GM12878 (cell line): ENCODE results near the gene GCFC2. TPM values are rescaled to one million over a fixed set of nuclear protein-coding genes. Genes with fewer than 3 reads are reported as not detected.

ENCODE experiments used
- ATAC-seq: fragments of 200-7000 bp; cut with Tn5 transposase; 3 replicates; pipeline ENCODE4 v1.9.1; 2020; ENCODE audit warnings: mild to moderate bottlenecking, moderate library complexity
- BruUV-seq: library from RNA; stranded (reverse); fragments of 400-500 nt; replicated peaks from 2 replicates; lab custom pipeline; 2021; lab: Mats Ljungman, UMichigan
- CTCF ChIA-PET: fragments of 300-600 bp; sonication (Branson Sonifier 250); formaldehyde crosslinking; extraction: SDS; loops from one replicate; lab custom pipeline; 2021; ENCODE audit warnings: inconsistent platforms; lab: Yijun Ruan, JAX
- POLR2A ChIA-PET: fragments of 350-600 bp; formaldehyde crosslinking; extraction: SDS; loops from one replicate; lab custom pipeline; 2021; ENCODE audit warnings: inconsistent platforms; lab: Charles Lee
- RAD21 ChIA-PET: fragments of 300-600 bp; sonication (Branson Sonifier 250); formaldehyde crosslinking; loops from one replicate; lab custom pipeline; 2023; ENCODE audit warnings: antibody characterized with exemption; ENCODE audit not compliant: unreplicated experiment; lab: Charles Lee
- SMC1A ChIA-PET: fragments of 300-600 bp; sonication (Branson Sonifier 250); formaldehyde crosslinking; loops from one replicate; lab custom pipeline; 2023; ENCODE audit not compliant: unreplicated experiment, uncharacterized antibody; lab: Charles Lee
- DNase-seq: peaks from one replicate; pipeline ENCODE4 v3.0.0-alpha.2; 2011; ENCODE audit warnings: low read depth, low spot score
- FAIRE-seq: peaks from 3 replicates; lab custom pipeline; 2011; peaks lifted over from hg19 to GRCh38; lab: Jason Lieb, UNC
- H2AFZ ChIP-seq: 2 replicates; pipeline ENCODE4 v1.6.0; 2011; ENCODE audit warnings: low read depth, low read length, control low read depth; ENCODE audit not compliant: control insufficient read depth
- H3K27ac ChIP-seq: 2 replicates; pipeline ENCODE4 v1.5.1; 2011; ENCODE audit warnings: control low read depth; ENCODE audit not compliant: control insufficient read depth, insufficient read depth
- H3K27me3 ChIP-seq, 2 experiments: replicated peaks in 1 of 2; 2 replicates each; pipeline versions ENCODE4 v1.6.0 to v1.6.1; 2011; ENCODE audit warnings: low read length in 1 of 2; ENCODE audit not compliant: control insufficient read depth in 2 of 2, insufficient read depth in 2 of 2
- H3K36me3 ChIP-seq, 2 experiments: 2 replicates each; pipeline ENCODE4 v1.5.1; 2011; ENCODE audit warnings: low read length in 1 of 2; ENCODE audit not compliant: control insufficient read depth in 2 of 2, insufficient read depth in 2 of 2
- H3K4me1 ChIP-seq: 2 replicates; pipeline ENCODE4 v1.6.1; 2011; ENCODE audit warnings: mild to moderate bottlenecking, low read length, moderate library complexity, mixed read lengths; ENCODE audit not compliant: control insufficient read depth, insufficient read depth
- H3K4me2 ChIP-seq: 2 replicates; pipeline ENCODE4 v1.6.0; 2011; ENCODE audit warnings: control low read depth; ENCODE audit not compliant: control insufficient read depth, insufficient read depth
- H3K4me3 ChIP-seq: fragments of 200-600 bp; sonication (generic); 2 replicates; pipeline ENCODE4 v1.5.1; 2016
- H3K79me2 ChIP-seq: 2 replicates; pipeline ENCODE4 v1.6.0; 2011; ENCODE audit warnings: low read length; ENCODE audit not compliant: control insufficient read depth, insufficient read depth
- H3K9ac ChIP-seq: 2 replicates; pipeline ENCODE4 v1.8.0; 2011; ENCODE audit warnings: low read length, control low read depth, mixed read lengths; ENCODE audit not compliant: control insufficient read depth, insufficient read depth
- H3K9me3 ChIP-seq: replicated peaks from 3 replicates; pipeline ENCODE4 v1.5.1; 2011; ENCODE audit warnings: mild to moderate bottlenecking, low read length; ENCODE audit not compliant: control insufficient read depth, insufficient read depth
- H4K20me1 ChIP-seq: 2 replicates; pipeline ENCODE4 v1.6.0; 2011; ENCODE audit not compliant: control insufficient read depth, insufficient read depth
- ATF2 ChIP-seq: IDR thresholded peaks from 2 replicates; pipeline ENCODE4 v1.6.1; 2012; ENCODE audit warnings: low read length, inconsistent platforms
- BMI1 ChIP-seq: fragments of 450-650 bp; IDR thresholded peaks from 2 replicates; pipeline ENCODE4 v1.6.1; 2016; ENCODE audit warnings: mild to moderate bottlenecking, moderate library complexity, borderline replicate concordance
- MAX ChIP-seq: IDR thresholded peaks from 2 replicates; pipeline ENCODE4 v1.6.1; 2012; ENCODE audit warnings: low read depth, low read length, improper control_type of control experiment
- MLLT1 ChIP-seq: fragments of 450-650 bp; IDR thresholded peaks from 2 replicates; pipeline ENCODE4 v1.6.1; 2016; ENCODE audit warnings: mild to moderate bottlenecking
- MTA3 ChIP-seq: IDR thresholded peaks from 2 replicates; pipeline ENCODE4 v1.6.1; 2012; ENCODE audit warnings: low read length, inconsistent platforms, borderline replicate concordance
- MYC ChIP-seq: IDR thresholded peaks from 2 replicates; pipeline ENCODE4 v1.6.1; 2011; ENCODE audit warnings: mild to moderate bottlenecking, low read length, moderate library complexity, inconsistent platforms; ENCODE audit not compliant: insufficient read depth, insufficient replicate concordance, insufficient read length, severe bottlenecking
- NBN ChIP-seq: fragments of 450-650 bp; IDR thresholded peaks from 2 replicates; pipeline ENCODE4 v1.6.1; 2016
- NFYB ChIP-seq: IDR thresholded peaks from 2 replicates; pipeline ENCODE4 v1.6.1; 2011; ENCODE audit warnings: low read depth, mild to moderate bottlenecking, low read length, improper control_type of control experiment, moderate library complexity; ENCODE audit not compliant: insufficient read depth
- NRF1 ChIP-seq: conservative IDR thresholded peaks from 2 replicates; pipeline ENCODE4 v1.6.1; 2011; ENCODE audit warnings: mild to moderate bottlenecking, low read depth, low read length, improper control_type of control experiment
- PML ChIP-seq: IDR thresholded peaks from 2 replicates; pipeline ENCODE4 v1.6.1; 2012; ENCODE audit warnings: low read length, inconsistent platforms
- STAT1 ChIP-seq: fragments of 450-650 bp; conservative IDR thresholded peaks from 2 replicates; pipeline ENCODE4 v1.6.1; 2014; ENCODE audit warnings: antibody characterized with exemption, mild to moderate bottlenecking
- TAF1 ChIP-seq: IDR thresholded peaks from 2 replicates; pipeline ENCODE4 v1.6.1; 2011; ENCODE audit warnings: mild to moderate bottlenecking, low read depth, low read length, borderline replicate concordance
- YBX1 ChIP-seq: fragments of 450-650 bp; IDR thresholded peaks from 2 replicates; pipeline ENCODE4 v1.6.1; 2016; ENCODE audit warnings: antibody characterized with exemption
- ZBTB4 ChIP-seq: fragments of 450-650 bp; formaldehyde crosslinking; IDR thresholded peaks from 2 replicates; pipeline ENCODE4 v1.4.0; 2022; ENCODE audit warnings: mild to moderate bottlenecking, moderate library complexity
- ZNF274 ChIP-seq: IDR thresholded peaks from one replicate; pipeline ENCODE4 v1.8.0; 2011; ENCODE audit not compliant: insufficient read length, insufficient read depth
- WGBS: methylation state at CpG from one replicate; pipeline ENCODE4 v1.1.6; 2016; ENCODE audit warnings: low lambda C conversion rate; ENCODE audit not compliant: insufficient replicate concordance, insufficient coverage; ENCODE audit errors: missing lambda C conversion rate; 5-methylcytosine and 5-hydroxymethylcytosine counted together
- in situ Hi-C: fragments of 300-500 bp; cut with MboI; formaldehyde crosslinking; loops from 9 replicates; pipeline ENCODE4 v1.14.3; 2018; ENCODE audit warnings: mixed read lengths
- intact Hi-C: fragments of 100-400 bp; cut with micrococcal nuclease; formaldehyde crosslinking; loops from one replicate; pipeline ENCODE4 v1.14.2; 2022; ENCODE audit not compliant: unreplicated experiment
- polyA plus RNA-seq, 11 experiments: library from polyadenylated mRNA; depleted of rRNA in 4 of 11; unstranded in 6 of 11; stranded (reverse) in 5 of 11; fragments of >200 nt; fragmentation: Nextera tagmentation in 4 of 11; fragmentation: Illumina TruSeq in 1 of 11; extraction: Ambion mirVana in 4 of 11; extraction: Trizol in 1 of 11; gene quantifications; 1 replicate in 1 of 11; 2 replicates in 10 of 11; pipeline versions ENCODE4 v1.2.1 to v1.2.3, GENCODE V29; 2011 to 2016; ENCODE audit warnings: inconsistent platforms in 2 of 11, missing spikeins in 2 of 11, low read depth in 1 of 11
- total RNA-seq, 4 experiments: library from RNA; depleted of rRNA in 3 of 4; stranded (reverse); fragments of >200 nt in 3 of 4; fragmentation: Illumina TruSeq in 1 of 4; extraction: Trizol in 1 of 4; gene quantifications; 2 replicates each; pipeline versions ENCODE4 v1.2.1 to v1.2.3, GENCODE V29; 2013 to 2021
- TF ChIP-seq, protein P1 (sequence below): fragments of 450-650 bp; IDR thresholded peaks from 2 replicates; pipeline ENCODE4 v1.6.1; 2014; ENCODE audit warnings: mild to moderate bottlenecking
- TF ChIP-seq, protein P2 (sequence below): IDR thresholded peaks from 2 replicates; pipeline ENCODE4 v1.6.1; 2011; ENCODE audit warnings: low read depth, mild to moderate bottlenecking, low read length, moderate library complexity, borderline replicate concordance; ENCODE audit errors: extremely low read depth

The GCFC2 gene
- total and polyA plus RNA-seq, 10 of the 15 experiments (the other 5 are each of a cell fraction or from before 2014, with no cell fraction given): 15.5 to 36.5 (median 27.4) TPM

DNA sequence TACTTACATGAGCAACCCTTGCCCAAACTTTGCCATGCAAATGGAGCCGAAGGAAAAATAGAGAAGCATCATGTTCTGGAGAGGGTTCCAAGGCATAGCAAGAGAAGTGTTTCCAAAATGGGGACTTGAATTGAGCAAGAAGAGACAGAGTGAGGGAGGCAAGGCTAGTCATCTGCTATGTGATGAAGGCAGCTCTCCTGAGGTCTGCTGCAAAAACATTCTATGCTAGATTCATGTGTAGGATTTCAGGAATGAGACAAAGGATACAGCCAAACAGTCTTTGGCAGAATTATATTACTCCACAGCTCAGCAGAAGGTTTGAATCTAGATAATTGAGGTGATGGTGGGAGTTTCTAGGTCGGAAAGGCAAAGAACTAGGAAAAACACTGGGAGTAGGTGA lies 88.2 kb downstream of the GCFC2 start:
- in situ Hi-C loops (no loop called here), intact Hi-C loops (loop anchor here (10.0 kb wide), 1 partner anchor 928 kb away; no protein-coding TSS in a partner anchor)
- 20% methylated on average over 2 of the region's 2 CpGs for WGBS
- H3K79me2 ChIP-seq: no peaks in the 10 kb centered on the region
- peaks cover 0 to 2% of the 10 kb centered on the region in 2 experiments; a peak in 2 of 4 replicates for H3K27me3 ChIP-seq
- no peak overlapping the region for H2AFZ ChIP-seq
- CTCF ChIA-PET: interaction anchor here (1.2 to 1.5 kb wide), 2 partner anchors 18 to 703 kb away, joined by 4 read pairs; no protein-coding TSS in a partner anchor
- no peaks in the 10 kb centered on the region for H3K36me3 ChIP-seq
- H3K9ac ChIP-seq: no peak overlapping the region
- H4K20me1 ChIP-seq: no peaks in the 10 kb centered on the region
- POLR2A ChIA-PET: no interaction called here
- no peak for ATAC-seq
- SMC1A ChIA-PET: no interaction called here
- no TSS peak for BruUV-seq
- RAD21 ChIA-PET: interaction anchor here (2.1 kb wide), 1 partner anchor 14 kb away, joined by 5 read pairs; no protein-coding TSS in a partner anchor
- no peak overlapping the region for H3K4me2 ChIP-seq
- no peak for FAIRE-seq
- no peak overlapping the region for H3K27ac ChIP-seq
- DNase-seq: no peak
- no peaks in the 10 kb centered on the region for H3K9me3 ChIP-seq
- H3K4me3 ChIP-seq: no peak overlapping the region
- H3K4me1 ChIP-seq: no peaks in the 10 kb centered on the region
- no peak for TF ChIP-seq NFYB
- TF ChIP-seq ZBTB4: no peak
- no peak for TF ChIP-seq MAX
- TF ChIP-seq, protein P1, sequence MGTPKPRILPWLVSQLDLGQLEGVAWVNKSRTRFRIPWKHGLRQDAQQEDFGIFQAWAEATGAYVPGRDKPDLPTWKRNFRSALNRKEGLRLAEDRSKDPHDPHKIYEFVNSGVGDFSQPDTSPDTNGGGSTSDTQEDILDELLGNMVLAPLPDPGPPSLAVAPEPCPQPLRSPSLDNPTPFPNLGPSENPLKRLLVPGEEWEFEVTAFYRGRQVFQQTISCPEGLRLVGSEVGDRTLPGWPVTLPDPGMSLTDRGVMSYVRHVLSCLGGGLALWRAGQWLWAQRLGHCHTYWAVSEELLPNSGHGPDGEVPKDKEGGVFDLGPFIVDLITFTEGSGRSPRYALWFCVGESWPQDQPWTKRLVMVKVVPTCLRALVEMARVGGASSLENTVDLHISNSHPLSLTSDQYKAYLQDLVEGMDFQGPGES: no peak
- no peak for TF ChIP-seq NRF1
- no peak for TF ChIP-seq PML
- TF ChIP-seq TAF1: no peak
- TF ChIP-seq ATF2: no peak
- TF ChIP-seq MTA3: no peak
- TF ChIP-seq, protein P2, sequence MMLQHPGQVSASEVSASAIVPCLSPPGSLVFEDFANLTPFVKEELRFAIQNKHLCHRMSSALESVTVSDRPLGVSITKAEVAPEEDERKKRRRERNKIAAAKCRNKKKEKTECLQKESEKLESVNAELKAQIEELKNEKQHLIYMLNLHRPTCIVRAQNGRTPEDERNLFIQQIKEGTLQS: no peak
- TF ChIP-seq MLLT1: no peak
- no peak for TF ChIP-seq NBN
- no peak for TF ChIP-seq BMI1
- no peak for TF ChIP-seq MYC
- TF ChIP-seq STAT1: no peak
- TF ChIP-seq ZNF274: no peak
- no peak for TF ChIP-seq YBX1
